ENCODE measurements around the gene PDHX.

- TF ChIP-seq CTCF (IDR thresholded peaks at IDR 0.05; ENCODE audit: low read length) (no peak), EZH2 (optimal IDR thresholded peaks at IDR 0.05; ENCODE audit: low read depth, low read length) (no peak), EZH2phosphoT487 (IDR thresholded peaks at IDR 0.05; ENCODE audit: low read length) (no peak)
Measured at GRCh38 chr11:34924714-34925113, 8.3 kb downstream of the PDHX start.
